ENCODE data around the gene SDK2.

Gene SDK2

GRCh38 chr17:73452009-73452408 lies 192.2 kb downstream of the SDK2 start:
- no peaks in the 10 kb centered on the region for H3K9me3 ChIP-seq (replicated peaks; ENCODE audit: insufficient read depth, low read length)
- no peaks in the 10 kb centered on the region for H3K36me3 ChIP-seq (replicated peaks; ENCODE audit: insufficient read depth, low read length)
- H3K9me2 ChIP-seq (replicated peaks; ENCODE audit: insufficient read depth, low read length), result no peaks in the 10 kb centered on the region
- no peak for TF ChIP-seq EZH2phosphoT487 (IDR thresholded peaks at IDR 0.05; ENCODE audit: low read length)
- no peak for TF ChIP-seq EZH2 (optimal IDR thresholded peaks at IDR 0.05; ENCODE audit: low read depth, low read length)
- no peak for TF ChIP-seq CTCF (IDR thresholded peaks at IDR 0.05; ENCODE audit: low read length)
- no peak for DNase-seq
- H3K27me3 ChIP-seq (replicated peaks; ENCODE audit: insufficient read depth, low read length), result peaks cover 74% of the 10 kb centered on the region
- H3K4me1 ChIP-seq (ENCODE audit: low read length), result no peaks in the 10 kb centered on the region
- no peaks in the 10 kb centered on the region for H3F3A ChIP-seq (ENCODE audit: insufficient read depth, low read length)
- no peaks in the 10 kb centered on the region for H4K20me1 ChIP-seq (ENCODE audit: insufficient read depth, low read length)
- no peak overlapping the region for H3K27ac ChIP-seq (ENCODE audit: low read length)
- no peak overlapping the region for H3K4me2 ChIP-seq (ENCODE audit: low read depth, low read length)
- H3K4me3 ChIP-seq (ENCODE audit: low read length), result no peak overlapping the region
- no peaks in the 10 kb centered on the region for H3K79me2 ChIP-seq (ENCODE audit: low read length)
- no peak overlapping the region for H2AFZ ChIP-seq (ENCODE audit: low read length)
- H3K9ac ChIP-seq (ENCODE audit: low read length), result no peak overlapping the region

- no peak overlapping the region for H2AFZ ChIP-seq (ENCODE audit: low read length)
- no peaks in the 10 kb centered on the region for H3K4me1 ChIP-seq (ENCODE audit: low read length)
- no peak overlapping the region for H3K27ac ChIP-seq (ENCODE audit: low read length)
- H3K36me3 ChIP-seq (replicated peaks; ENCODE audit: insufficient read depth, low read length), result no peaks in the 10 kb centered on the region
- H4K20me1 ChIP-seq (ENCODE audit: insufficient read depth, low read length), result no peaks in the 10 kb centered on the region
- peaks cover 83% of the 10 kb centered on the region for H3K27me3 ChIP-seq (replicated peaks; ENCODE audit: insufficient read depth, low read length)
- H3K79me2 ChIP-seq (ENCODE audit: low read length), result no peaks in the 10 kb centered on the region
- no peak overlapping the region for H3K9ac ChIP-seq (ENCODE audit: low read length)
- no peaks in the 10 kb centered on the region for H3K9me3 ChIP-seq (replicated peaks; ENCODE audit: insufficient read depth, low read length)
- H3K4me3 ChIP-seq (ENCODE audit: low read length), result no peak overlapping the region
- H3F3A ChIP-seq (ENCODE audit: insufficient read depth, low read length), result no peaks in the 10 kb centered on the region
- TF ChIP-seq EZH2phosphoT487 (IDR thresholded peaks at IDR 0.05; ENCODE audit: low read length) (no peak), EZH2 (optimal IDR thresholded peaks at IDR 0.05; ENCODE audit: low read depth, low read length) (no peak), CTCF (IDR thresholded peaks at IDR 0.05; ENCODE audit: low read length) (no peak)
- H3K9me2 ChIP-seq (replicated peaks; ENCODE audit: insufficient read depth, low read length), result no peaks in the 10 kb centered on the region
- H3K4me2 ChIP-seq (ENCODE audit: low read depth, low read length), result no peak overlapping the region
- no peak for DNase-seq
Observed at GRCh38 chr17:73447319-73447718, 196.9 kb downstream of the SDK2 start.

GRCh38 chr17:73446617-73447016 lies 197.6 kb downstream of the SDK2 start:
- no peak overlapping the region for H3K4me2 ChIP-seq (ENCODE audit: low read depth, low read length)
- H3K27me3 ChIP-seq (replicated peaks; ENCODE audit: insufficient read depth, low read length), result peaks cover 87% of the 10 kb centered on the region
- no peaks in the 10 kb centered on the region for H3K79me2 ChIP-seq (ENCODE audit: low read length)
- no peaks in the 10 kb centered on the region for H3K9me3 ChIP-seq (replicated peaks; ENCODE audit: insufficient read depth, low read length)
- H3K9ac ChIP-seq (ENCODE audit: low read length), result no peak overlapping the region
- H3K9me2 ChIP-seq (replicated peaks; ENCODE audit: insufficient read depth, low read length), result no peaks in the 10 kb centered on the region
- no peak overlapping the region for H3K4me3 ChIP-seq (ENCODE audit: low read length)
- H4K20me1 ChIP-seq (ENCODE audit: insufficient read depth, low read length), result no peaks in the 10 kb centered on the region
- no peaks in the 10 kb centered on the region for H3K36me3 ChIP-seq (replicated peaks; ENCODE audit: insufficient read depth, low read length)
- H2AFZ ChIP-seq (ENCODE audit: low read length), result no peak overlapping the region
- DNase-seq, result no peak
- no peak overlapping the region for H3K27ac ChIP-seq (ENCODE audit: low read length)
- TF ChIP-seq EZH2phosphoT487 (IDR thresholded peaks at IDR 0.05; ENCODE audit: low read length) (no peak), CTCF (IDR thresholded peaks at IDR 0.05; ENCODE audit: low read length) (no peak), EZH2 (optimal IDR thresholded peaks at IDR 0.05; ENCODE audit: low read depth, low read length) (no peak)
- no peaks in the 10 kb centered on the region for H3F3A ChIP-seq (ENCODE audit: insufficient read depth, low read length)
- no peaks in the 10 kb centered on the region for H3K4me1 ChIP-seq (ENCODE audit: low read length)

All from MM.1S (cell line).